HG03159 (cell line): ENCODE data around the gene LRRC71.

Experiments used
- ATAC-seq: cut with Tn5 transposase; IDR thresholded peaks from one replicate; pipeline ENCODE4 v1.9.1; 2021; ENCODE audit warnings: mild to moderate bottlenecking, moderate library complexity; ENCODE audit not compliant: unreplicated experiment

LRRC71 gene

DNA sequence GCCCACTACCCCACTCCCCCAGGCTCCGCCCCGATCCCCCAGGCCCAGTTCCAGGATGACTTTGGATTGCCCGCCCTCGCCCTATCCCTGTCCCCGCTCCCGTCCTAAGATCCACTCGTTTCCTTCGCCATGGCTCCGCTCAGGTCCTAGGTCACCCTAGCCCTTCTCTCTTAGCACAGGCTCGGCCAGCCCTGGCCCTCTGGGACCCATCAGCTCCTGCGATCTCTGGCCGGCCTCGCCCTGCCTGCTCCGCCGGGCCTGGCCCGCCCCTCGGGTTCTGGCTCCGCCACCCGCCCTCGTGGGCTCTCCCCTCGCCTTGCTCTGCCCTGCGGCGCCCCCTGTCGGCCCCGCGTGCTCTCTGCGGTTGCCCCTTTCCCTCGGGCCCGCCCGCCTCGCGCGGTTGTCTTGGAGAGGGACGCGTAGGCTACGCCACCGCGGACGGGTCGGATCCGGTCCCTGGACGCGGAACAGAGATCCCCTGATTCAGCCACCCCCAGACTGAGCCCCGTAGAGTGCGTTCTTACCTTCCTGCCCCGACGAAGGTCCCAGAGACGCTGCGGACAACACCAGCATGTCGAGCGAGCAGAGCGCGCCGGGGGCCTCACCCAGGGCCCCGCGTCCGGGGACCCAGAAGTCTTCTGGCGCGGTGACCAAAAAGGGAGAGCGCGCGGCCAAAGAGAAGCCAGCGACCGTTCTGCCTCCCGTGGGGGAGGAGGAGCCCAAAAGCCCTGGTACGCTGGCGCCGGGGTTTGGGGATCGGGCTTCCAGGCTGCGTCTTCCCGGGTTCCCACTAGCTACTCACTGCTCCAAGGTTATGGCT is at the start of gene LRRC71:
Gene LRRC71 (plus strand): TSS at position 400 of the 820 bp plus-strand sequence. CDS start 172 bp downstream, at position 572.
- no peak for ATAC-seq

DNA sequence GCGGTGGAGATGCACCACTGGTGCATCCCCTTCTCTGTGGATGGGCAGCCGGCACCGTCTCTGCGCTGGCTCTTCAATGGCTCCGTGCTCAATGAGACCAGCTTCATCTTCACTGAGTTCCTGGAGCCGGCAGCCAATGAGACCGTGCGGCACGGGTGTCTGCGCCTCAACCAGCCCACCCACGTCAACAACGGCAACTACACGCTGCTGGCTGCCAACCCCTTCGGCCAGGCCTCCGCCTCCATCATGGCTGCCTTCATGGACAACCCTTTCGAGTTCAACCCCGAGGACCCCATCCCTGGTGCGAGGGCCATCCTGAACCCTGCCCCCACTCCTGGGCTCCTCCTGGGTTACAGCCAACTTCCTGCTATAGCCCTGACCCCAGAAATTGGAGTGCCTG is 46.8 kb upstream of the LRRC71 start:
- no peak for ATAC-seq

DNA sequence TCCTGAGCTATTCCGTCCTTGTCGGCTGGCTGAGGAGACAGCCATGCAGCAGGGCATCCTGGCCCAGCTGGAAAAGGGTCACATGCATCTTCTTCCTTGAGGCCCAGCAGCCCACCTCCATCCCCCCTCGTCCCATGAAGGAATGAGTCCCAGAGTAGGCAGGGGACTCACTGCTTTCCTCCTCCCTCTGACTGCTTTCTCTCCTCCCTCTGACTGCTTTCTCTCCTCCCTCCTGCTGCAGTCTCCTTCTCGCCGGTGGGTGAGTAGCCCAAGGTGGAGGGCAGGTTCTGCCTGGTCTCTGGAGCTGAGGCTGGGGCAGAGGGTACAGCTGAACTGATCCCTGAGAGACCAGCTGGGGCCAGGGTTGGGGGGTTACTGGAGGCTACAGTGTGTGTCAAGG is 46.3 kb upstream of the LRRC71 start:
- no peak for ATAC-seq

DNA sequence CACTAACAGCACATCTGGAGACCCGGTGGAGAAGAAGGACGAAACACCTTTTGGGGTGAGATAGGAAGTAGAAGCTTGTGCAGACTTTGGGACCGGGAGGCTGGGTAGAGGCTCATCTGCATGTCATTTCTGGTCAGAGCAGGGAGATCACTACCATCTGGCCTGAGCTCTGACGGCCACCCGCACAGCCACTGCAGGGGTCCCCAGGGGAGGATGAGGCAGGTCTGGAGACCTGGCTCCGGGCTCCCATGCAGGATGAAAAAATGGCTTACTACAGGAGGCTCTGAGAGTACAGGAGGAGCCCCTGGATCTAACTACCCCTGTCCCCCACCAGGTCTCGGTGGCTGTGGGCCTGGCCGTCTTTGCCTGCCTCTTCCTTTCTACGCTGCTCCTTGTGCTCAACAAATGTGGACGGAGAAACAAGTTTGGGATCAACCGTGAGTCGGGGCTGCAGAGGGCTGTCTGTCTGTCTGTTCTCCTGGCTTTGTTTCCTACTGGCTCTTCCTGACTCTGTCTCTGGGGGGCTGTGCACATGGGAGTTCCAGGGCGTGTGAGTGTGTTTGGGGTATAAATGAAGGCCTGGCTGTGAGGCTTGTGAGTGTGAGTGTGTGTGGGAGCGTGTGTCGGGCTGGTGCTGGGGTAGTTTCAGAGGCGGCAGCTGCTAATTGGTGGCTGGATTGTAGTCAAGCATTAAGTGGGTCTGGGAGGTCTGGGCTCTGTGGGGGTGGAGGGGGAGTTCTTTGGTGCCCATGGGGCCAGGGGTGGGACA is 45.7 kb upstream of the LRRC71 start:
- no peak for ATAC-seq

DNA sequence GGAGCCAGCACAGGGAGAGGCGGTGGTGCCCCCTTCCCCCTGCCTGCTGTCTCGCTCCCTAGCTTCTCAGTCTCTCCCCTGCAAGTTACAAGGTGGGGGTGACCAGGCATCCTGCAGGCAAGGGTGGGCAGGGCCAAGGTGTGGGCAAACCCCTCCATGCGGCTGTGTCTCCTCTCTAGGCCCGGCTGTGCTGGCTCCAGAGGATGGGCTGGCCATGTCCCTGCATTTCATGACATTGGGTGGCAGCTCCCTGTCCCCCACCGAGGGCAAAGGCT is 45.2 kb upstream of the LRRC71 start:
- no peak for ATAC-seq

DNA sequence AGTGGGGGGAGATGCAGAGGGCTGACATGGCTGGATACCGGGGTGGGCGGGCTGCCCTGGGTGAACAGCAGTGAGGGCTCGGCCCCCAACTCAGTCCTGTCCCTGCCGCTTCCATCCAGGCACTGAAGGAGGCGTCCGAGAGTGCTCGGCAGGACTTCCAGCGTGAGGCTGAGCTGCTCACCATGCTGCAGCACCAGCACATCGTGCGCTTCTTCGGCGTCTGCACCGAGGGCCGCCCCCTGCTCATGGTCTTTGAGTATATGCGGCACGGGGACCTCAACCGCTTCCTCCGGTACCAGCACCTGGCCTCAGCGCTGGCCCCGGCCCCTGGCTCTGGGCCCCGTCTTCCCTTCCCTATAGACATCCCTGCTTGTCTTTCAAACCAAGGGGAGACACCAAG is 44.2 kb upstream of the LRRC71 start:
- ATAC-seq = no peak

DNA sequence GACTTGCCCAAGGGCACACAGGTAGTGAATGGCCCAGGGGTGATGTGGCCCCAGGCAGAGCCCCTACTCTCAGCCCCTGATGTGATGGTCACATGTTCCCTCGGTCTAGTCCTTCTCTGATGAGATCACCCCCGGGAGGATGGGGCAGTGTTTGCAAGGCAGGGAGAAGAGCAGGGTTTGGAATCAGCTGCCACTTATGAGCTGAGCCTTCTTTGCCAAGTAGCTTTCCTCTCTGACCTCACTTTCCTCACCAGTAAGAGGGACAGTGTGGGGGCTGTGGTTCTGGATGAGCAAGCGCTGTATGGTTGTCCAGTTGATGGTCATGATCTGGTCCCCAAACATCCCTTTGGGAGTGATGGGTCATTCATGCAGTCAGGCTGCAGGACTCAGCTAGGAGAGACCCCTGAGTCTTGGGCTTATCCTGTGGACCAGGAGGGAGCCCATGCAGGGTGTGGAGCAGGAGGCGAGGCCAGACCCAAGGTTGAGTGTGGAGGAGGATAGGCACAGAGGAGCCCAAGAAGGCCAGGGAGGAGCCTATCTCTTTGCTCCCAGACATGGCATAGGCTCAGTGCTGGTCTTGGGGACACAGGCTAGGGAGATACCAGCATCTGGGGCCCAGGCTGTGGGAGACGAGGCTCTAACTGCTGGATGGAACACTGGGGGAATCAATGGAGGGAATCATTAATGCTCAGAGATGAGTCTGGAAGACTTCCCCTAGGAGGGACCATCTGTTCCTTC is 42.8 kb upstream of the LRRC71 start:
- no peak for ATAC-seq

DNA sequence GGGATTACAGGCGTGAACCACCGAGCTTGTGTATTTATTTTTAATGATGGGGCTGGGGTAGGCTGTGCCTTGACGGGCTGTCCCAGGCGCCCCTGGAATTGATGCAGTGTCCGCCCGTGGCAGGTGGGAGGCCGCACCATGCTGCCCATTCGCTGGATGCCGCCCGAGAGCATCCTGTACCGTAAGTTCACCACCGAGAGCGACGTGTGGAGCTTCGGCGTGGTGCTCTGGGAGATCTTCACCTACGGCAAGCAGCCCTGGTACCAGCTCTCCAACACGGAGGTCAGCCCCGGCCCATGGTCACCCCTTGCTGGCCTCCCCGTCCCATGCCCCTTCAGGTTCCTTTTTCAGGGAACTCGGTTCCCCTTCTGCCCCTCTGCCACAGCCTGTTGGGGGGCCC is 40.6 kb upstream of the LRRC71 start:
- ATAC-seq = no peak

DNA sequence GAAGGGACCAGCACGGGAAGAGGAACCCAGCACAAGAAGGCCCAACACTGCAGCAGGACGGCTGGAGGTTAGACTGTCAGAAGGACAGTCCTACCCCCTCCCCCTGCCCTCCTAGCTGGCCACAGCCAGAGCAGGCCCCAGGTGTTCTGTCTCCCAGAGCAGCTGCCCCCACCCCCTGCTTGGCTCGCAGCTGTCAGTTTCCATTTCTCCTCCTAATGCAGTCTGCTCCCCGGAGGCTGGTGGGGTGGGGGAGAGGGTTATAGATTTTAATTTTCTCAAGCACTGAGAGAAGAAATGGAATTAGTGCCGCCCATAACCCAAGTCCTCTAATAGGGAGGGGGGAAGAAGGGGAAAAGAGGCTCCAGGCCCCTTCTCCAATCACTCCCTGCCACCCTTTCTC is 40.0 kb upstream of the LRRC71 start:
- ATAC-seq = no peak

DNA sequence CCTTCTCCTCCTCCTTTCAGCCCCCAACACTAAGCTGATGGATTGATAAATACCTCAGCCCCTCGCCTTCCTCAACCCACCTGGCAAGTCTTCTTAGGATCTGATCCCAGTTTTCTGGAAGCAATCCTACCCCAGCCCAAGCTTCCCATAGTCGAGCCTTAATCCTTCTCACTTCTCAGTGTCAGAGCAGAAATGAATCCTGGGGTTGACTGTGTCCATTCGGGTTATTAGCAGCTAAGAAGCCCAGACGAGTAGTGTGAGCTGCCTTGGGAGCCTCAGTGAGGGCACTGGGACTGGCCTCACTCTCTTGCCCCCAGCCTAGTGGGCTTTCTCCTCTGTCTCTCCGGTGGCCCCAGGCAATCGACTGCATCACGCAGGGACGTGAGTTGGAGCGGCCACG is 39.3 kb upstream of the LRRC71 start:
- no peak for ATAC-seq

DNA sequence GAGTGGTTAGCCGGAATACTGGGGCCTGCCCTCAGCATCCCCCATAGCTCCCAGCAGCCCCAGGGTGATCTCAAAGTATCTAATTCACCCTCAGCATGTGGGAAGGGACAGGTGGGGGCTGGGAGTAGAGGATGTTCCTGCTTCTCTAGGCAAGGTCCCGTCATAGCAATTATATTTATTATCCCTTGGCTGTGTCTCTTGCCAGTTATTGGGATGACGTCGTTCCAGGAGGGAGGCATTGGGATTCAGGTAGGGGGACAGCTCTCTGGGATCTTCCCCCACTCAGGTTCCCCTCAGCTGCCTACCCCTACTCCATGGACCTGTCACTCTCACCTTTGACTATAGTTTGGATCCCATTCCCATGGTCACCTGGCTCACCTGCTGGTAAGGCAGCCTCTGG is 38.8 kb upstream of the LRRC71 start:
- ATAC-seq = no peak

DNA sequence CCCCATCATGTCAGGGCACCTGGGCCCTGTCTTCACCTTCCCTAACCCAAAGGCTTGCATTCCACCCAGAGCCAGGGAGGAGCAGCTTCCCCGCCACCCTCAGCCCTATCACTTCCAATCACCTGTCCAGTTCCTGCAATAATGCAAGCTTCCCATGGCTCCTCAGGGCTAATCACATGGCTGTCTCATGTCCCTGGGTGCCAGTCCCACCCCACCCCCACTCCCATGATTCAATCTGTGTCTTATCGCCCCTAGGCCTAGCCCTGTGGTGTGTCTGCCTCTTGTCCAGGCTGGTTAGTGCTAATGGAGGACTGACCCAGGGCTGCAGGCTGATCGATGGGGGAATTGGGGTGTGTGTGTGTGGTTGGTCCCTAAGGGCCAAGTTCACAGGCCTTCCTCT is 37.9 kb upstream of the LRRC71 start:
- no peak for ATAC-seq

DNA sequence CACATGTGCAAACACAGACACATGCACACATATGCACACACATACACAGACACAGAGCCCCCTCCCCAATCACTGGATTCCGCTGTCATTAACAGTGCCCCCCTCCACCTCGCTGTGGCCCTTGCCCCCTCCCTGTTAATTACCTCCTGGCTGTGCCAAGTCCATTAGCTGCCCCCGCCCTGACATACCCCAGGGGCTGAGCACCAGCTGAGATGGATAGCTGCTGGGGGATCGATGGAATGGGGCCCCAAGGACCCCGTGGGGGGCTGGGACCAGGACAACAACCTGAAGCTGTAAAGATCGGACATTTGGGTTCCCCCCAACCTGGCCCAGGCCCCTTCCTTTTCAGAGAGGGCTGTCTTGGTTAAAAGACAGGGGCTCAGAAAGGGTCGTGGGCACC is 36.5 kb upstream of the LRRC71 start:
- no peak for ATAC-seq

DNA sequence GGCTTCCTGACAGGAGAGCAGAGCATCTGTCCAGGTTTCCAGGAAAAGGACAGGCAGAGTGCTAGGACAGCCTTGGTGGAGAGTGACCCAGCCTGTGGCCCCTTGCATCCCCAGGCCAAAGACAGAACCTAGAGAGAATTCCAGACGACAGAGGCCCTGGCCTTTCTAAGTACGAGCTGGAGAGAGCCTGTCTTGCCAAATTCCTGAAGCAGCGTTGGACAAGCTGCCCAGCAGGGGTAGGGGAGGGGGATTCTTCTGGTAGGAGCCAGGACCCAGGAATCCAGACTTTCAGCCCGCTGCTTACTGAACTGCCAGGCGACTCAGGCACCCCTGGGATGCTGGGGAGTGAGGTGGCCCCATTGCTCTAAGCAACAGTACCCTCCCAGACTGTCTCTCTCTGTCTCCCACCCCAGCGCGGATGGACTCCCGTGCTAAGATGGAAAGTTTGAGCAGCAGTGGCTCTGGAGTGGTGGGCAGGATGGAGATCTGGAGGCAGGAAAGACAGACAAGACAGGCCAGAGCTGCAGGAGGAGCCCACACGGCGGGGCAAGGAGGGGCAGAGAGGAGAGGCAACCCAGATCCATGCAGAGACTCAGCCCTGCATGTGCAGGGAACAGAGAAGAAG is 35.8 kb upstream of the LRRC71 start:
- no peak for ATAC-seq

DNA sequence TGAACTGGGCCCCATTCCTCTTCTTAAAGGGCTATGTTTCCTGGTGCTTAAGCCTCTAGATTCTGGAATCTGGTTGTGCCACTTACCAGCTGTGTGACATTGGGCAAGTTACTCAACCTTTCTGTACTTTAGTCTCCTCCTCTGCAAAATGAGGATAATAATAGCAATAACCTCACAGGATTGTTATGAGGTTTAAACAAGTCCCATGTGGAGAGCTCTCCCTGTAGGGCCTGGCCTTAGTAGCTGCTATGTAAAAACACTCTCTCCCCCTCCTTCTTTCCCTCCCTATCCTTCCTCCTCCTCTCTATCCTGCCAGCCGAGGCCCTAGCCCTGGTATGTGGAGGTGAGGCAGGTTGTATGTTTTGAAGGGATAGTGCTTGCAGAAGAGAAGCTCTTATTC is 35.1 kb upstream of the LRRC71 start:
- no peak for ATAC-seq

DNA sequence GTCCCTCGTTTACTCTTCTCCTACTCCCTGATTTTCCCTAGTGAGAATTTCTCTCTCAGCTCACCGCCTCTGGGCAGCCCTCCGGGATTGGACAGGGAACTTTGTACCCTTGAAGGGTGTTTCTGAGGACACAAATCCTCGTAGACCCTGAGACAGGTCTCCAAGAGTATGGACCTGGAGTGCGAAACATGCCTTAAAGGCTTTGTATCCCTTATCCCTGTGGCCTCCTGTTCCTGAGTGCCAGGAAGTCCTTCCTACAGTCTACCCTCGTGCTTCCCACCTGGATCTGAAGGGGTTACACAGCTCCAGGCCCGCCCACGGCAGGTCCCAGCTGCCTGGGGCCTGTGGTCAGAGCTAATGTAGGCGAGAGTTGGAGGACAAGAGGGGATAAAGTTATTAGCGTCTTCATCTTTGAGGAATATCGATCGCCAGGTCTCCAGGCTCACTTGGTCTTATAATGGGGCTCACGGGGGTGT is 34.5 kb upstream of the LRRC71 start:
- no peak for ATAC-seq

DNA sequence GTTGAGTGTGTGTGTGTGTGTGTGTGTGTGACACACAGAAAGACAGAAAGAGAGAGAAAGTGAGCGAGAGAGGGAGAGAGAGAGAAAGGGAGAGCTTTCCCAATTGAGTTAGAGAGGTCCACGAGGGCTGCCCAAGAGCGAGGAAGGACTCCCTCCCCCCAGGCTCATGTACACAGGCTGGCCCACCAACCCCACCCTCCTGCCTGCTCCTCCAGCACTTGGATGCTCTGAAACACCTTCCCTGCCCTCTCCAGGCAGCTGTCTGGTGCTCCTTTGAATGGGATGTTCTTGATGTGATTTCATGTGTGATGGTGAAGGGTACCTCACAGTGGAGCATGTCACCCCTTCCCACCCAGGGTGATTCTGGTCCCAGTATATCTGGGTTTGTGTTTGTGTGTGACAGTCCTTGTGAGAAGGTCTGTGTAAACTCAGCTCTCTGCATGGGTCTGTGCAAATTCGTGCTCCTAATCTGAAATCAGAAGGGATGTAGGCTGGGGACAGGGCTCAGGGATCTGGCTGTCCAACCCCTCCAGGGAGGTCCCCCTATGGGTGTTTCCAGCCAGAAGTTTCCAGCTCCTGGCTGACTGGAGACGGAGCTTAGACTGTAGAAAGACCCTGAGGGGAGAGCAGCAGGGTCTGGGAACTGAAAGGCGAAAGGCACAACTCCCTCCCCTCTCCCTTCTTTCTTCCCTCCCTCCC is 33.7 kb upstream of the LRRC71 start:
- no peak for ATAC-seq

DNA sequence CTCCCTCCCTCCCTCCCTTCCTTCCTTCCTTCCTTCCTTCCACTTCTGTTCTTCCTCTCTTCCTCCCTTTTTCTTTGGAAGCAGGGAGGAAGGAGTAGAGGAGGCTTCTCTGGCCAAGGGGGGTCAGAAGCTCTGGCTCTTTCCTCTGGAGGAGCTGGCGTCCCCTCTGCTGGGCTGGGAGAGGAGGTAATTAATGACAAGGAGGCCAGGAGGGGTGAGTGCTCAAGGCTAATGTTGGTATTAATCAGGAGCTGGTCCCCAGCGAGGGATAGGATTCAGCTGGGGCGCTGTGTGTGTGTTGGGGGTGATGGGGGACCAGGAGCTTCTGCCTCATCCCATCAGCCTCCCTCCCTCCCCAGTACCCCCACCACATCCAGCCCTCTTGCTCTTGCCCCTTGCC is 33.1 kb upstream of the LRRC71 start:
- no peak for ATAC-seq

DNA sequence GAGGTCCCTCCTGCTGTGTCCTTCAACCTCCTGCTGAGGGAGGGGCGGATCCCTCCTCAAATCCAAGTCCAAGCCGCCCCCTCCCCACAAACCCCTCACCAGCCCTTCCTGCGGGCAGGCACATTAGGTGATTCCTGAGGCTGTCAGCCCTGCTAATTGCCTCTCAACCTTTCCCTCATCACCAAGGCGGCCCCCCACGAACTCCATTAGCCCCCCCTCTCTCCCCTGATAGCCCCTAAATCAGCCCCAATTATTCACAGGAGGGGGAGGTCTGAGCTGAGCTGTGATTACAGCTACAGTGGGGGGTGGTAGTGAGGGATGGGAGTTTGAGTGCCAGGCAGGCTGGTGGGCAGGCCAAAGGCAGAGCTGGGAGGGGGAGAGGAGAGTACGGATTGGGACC is 32.7 kb upstream of the LRRC71 start:
- ATAC-seq = no peak

DNA sequence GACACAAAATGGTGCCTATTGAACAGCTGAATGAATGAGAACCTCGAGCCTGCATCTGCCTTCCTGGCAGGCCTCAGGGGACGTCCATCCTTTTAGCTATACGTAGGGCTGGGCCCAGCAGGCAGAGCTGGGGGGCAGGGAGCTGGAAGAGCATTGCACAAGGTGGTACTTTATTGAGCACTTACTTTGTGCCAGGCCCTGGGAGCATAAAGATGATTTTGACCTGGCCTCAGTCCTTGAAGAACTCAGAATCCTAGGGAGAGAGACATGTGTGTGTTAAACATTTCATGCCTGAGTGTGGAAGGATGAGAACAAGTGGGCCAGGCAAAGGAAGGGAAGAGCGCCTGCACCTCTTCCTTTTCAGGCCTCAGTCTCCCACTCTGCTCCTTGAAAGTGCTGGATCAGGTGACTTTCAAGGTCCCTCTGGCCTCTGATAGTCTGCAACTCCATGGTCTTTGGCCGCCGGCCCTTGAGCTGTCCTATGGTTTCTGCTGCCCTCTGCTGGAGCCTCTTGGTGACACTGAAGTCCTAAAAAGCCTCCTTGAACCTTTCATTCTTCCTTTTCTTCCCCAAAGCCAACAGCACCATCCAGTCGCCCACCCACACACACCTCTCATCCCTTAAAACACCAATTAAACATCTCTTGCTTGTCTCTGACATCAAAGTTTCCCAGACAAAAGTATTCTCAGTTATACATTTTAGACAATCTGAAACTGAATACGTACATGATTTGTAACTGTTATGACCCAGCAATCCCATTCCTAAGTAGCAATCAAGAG is 30.4 kb upstream of the LRRC71 start:
- ATAC-seq = no peak
